CD1c-positive myeloid dendritic cell (primary cell): ENCODE results near the gene SMPDL3A.

Source experiments
- DNase-seq: peaks from one replicate; pipeline ENCODE4 v3.0.0-alpha.2; 2016; ENCODE audit errors: extremely low spot score

Gene SMPDL3A

DNA sequence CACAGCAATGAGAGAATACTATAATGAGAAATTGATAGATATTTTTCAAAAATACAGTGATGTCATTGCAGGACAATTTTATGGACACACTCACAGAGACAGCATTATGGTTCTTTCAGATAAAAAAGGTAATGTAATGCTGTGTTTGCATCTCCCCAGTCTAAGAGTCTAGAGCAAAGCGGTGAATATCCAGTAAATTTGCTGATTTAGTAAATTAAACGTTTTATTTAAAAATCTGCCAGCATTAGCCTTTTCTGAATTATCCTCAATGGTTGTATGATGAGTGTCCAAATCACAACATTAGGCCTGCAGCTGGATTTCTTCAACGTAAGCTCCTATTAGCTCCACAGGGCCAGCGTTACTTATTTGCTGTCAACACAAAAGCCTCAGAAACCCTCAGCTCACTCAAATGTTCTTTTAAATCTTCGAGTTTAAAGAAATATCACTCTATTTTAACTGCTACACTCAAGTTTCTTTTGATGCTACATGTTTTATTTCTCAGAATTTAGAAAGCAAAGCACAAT, 16.0 kb downstream of the SMPDL3A start:
- no peak for DNase-seq

- no peak for DNase-seq
Observed at GRCh38 chr6:122806291-122806690, 17.2 kb downstream of the SMPDL3A start.

DNA sequence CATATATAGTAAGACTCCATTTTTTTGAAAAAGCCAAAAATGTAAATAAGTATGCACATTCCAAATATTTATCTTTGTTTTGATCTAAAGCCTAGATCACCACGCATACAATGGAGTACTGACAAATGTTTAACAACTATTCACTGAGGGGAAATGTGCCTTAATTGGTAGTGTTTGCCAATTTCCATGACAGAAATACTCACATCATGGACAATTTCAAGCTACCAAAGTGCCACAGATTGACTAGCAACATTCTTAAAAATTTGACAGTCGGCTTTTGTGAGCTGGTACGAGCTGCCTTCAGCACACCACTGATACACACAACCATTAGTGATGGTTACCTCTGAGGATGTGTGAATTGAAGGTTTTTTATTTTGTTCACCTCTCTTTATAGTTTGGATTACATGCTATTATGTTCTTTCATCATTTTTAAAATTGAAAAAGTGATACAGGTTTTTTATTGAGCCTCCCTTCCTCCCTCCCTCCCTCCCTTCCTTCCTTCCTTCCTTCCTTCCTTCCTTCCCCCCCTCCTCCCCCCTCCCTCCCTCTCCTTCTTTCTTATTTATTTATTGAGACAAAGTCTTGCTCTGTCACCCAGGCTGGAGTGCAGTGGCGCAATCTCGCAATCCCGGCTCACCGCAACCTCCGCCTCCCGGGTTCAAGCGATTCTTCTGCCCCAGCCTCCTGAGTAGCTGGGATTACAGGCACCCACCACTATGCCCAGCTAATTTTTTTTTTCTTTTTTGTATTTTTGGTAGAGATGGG, 19.2 kb downstream of the SMPDL3A start:
- no peak for DNase-seq

DNA sequence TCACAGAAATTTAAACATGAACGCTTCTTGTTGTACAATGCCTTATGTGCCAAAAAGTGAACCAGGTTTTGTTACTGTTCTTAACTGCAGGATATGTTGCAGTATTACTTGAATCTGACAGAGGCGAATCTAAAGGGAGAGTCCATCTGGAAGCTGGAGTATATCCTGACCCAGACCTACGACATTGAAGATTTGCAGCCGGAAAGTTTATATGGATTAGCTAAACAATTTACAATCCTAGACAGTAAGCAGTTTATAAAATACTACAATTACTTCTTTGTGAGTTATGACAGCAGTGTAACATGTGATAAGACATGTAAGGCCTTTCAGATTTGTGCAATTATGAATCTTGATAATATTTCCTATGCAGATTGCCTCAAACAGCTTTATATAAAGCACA, 19.9 kb downstream of the SMPDL3A start:
- no peak for DNase-seq

DNA sequence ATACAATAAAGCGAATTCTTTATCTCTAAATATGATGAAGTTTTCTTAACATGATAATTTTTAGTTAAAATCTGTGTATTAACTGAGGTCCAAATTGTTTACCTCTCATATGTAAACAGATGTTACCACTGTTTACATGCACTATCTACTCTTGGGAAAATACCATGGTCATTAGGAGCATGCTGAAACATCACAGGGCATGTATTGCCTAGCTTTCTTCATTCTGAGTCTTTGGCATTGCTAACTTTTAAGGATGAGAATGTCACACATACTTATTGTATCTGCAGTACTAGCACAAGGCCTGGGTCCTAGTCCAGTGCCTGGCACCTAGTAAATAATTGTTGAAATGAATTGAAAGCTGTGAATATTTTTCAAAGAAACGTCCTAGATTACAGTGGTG, 20.6 kb downstream of the SMPDL3A start:
- DNase-seq = no peak

- no peak for DNase-seq
Observed at GRCh38 chr6:122810189-122810588, 21.1 kb downstream of the SMPDL3A start.

- no peak for DNase-seq
Observed at GRCh38 chr6:122817358-122817757, 28.3 kb downstream of the SMPDL3A start.

DNA sequence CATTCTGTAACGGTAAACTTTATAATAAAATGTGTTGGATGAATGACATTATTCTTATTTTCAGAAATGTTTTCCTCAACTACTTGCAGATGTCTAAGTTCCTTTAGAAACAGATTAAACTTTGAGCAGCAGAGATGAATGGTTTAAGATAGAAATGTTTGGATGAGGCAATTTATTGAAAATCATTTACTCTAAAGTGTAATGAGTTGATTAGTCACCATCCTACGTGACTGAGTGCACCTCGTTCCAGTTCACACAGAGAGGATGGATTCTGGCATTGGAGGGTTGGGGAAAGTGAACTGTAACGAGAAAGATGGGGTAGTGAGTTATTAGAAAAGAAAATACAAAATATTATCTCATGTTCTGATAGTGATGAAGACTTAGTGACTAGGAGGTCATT, 28.7 kb downstream of the SMPDL3A start:
- no peak for DNase-seq

DNA sequence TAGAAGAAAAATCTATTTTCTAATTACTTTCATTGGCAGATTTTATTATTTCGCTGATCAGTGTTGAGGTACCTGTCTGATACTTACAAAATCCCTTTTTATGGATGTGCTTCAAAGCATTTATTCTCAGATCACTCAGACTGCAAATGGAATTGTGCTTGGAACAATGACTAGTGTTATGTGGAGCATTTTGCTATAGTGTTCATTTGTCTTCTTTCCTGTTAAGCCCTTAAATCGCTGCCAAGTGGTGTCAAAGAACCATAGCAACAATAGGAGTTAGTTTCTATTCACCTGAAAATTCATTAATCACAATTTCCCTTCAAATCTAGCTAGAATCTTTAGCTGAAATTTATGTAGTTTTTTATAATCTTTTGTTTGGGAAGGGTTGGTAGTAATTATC, 29.8 kb downstream of the SMPDL3A start:
- no peak for DNase-seq

- no peak for DNase-seq
Observed at GRCh38 chr6:122821095-122821494, 32.0 kb downstream of the SMPDL3A start.

DNA sequence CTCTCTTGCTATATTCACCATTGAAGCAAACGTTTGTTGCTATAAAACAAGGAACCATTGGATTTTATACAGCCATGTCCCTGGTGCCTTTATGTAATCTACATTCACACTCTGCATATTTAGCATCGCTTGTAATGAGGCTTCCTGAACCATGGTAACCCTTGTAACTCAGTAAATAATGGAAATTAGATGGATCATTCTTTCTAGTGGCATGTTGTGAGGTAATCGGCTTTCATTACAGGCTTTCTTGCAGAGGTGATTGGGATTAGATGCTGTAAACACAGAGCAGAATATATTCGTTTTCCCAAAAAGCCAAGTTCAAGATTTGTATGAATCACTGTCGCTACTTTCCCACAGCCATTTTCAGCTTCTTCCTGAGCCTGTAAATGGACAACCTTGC, 36.1 kb downstream of the SMPDL3A start:
- DNase-seq = no peak

GRCh38 chr6:122829456-122829855, 40.4 kb downstream of the SMPDL3A start:
- no peak for DNase-seq

DNA sequence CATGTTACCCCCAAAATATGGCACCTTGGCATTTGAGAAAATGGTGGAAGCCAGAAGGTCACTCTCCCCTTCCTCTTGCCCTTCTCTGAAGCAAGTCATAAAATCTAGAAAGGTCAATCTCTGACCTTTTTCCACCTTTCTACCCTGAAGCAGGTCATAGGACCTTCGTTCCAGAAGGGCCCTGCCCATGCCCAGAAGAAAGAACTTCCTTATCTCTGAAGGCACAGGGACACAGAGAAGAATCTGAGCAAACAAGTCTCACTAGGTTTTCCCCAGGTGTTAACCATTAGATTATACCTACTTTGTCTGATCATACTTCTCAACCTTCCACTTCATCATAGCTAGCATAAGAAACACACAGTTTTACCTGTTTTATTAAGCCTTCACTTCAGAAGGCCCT, 42.5 kb downstream of the SMPDL3A start:
- DNase-seq = no peak

DNA sequence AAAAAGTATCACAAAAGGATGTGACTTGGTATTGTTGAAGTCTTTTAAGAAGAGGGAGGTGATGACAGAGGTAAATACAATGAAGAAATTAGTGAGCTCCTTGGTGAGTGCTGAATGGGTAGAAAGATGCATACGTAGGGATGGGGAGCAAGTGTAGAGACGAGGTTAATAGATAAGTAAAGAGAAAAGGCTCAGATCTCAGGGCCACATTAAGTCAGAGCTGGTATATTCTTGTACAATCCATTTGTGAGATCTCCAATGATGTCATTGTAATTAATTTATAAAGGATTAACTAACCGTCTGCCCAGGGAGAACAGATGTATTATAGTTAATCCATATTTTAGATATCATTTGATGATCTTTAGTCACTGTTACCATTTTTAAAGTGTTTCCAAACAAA, 43.4 kb downstream of the SMPDL3A start:
- DNase-seq = no peak

- no peak for DNase-seq
Observed at GRCh38 chr6:122833021-122833491, 44.0 kb downstream of the SMPDL3A start.

- no peak for DNase-seq
Observed at GRCh38 chr6:122838060-122838780, 49.2 kb downstream of the SMPDL3A start.

DNA sequence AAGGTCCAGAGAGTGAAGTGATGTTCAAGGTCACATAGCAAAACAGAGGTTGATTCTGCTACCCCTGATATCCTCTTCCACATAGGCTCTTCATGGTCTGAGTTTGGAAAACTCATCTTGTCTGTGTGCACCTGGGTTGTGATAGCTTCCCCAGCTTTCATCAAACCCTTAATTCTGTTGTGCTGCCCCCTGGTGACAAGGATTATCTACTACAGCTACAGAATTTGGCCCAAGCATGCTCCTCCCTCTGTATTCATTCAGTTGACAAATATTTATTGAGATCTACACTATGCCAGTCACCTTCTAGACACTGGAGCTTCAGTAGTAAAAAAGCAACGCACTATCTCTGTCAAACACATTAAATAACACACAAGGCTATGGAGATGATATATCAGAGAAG, 50.4 kb downstream of the SMPDL3A start:
- peak; percentile 78 for DNase-seq

DNA sequence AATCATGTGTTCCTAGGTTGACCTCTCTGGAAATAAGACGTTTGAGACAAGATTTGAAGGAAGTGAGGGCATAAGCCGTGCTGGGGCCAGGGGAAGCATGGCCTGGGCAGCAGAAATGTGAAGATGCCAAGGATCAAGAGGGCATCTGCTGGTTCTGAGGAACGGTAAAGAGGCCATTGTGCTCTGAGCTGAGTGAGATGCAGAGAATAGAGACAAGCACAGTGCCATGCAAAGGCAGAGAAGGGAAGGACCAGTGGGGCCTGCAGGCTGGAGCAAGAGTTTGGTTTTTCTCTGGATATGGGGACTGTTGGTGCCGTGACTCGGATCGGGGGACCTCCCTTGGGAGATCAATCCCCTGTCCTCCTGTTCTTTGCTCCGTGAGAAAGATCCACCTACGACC, 50.8 kb downstream of the SMPDL3A start:
- no peak for DNase-seq

- no peak for DNase-seq
Observed at GRCh38 chr6:122845464-122845863, 56.4 kb downstream of the SMPDL3A start.

DNA sequence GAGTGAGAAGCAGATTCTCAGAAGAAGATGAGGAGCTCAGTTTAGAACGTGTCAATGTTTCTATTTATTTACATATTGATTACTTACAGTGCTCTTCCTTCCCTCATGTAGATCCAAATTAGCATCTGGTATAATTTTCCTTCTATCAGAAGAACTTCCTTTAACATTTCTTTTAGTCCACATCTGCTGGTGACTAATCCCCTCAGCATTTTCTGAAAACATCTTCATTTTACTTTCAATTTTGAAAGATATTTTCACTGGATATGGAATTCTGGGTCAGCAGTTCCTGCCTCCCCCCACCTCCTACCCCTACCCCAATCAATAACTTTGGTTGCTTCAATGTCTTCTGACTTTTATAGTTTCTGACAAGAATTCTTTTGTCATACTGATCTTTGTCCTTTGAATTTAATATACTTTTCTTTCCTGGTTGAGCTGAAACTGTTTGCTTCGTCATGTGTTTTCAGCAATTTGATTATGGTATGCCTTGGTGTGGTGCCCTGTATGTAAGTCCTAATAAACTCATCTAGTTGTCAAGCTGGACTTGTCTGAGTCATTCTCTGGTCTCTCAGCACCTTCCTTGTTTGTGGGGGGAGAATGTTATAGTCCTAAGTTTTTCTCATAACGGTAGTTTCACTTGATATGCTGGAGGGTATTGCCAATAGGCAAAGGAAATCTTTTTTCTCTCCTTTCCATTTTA, 57.0 kb downstream of the SMPDL3A start:
- no peak for DNase-seq

DNA sequence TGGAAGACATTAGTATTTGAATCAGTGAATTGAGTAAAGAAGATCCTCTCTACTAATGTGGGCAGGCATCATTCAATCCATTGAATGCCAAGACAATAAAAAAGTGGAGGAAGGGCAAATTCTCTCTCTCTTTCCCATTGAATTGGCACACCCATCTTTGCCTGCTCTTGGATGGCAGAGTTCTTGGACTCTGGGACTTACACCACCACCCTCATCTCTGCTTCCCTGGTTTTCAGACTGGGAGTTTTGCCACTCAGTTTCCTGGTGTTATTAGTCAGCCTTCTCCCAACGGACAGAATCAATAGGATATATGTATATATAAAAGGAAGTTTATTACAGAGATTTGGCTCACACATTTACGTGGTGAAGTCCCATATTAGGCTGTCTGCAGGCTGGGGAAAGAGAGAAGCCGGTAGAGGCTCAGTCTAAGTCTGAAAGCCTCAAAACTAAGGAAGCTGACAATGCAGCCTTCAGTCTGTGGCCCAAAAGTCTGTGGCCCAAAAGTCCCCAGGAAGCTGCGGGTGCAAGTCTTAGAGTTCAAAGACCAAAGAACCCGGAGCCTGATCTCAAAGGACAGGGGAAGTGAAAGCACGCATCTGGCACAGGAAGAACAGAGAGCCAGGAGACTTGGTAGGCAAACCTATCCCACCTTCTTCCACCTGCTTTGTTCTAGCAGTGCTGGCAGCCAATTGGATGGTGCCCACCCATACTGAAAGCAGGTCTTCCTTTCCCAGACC, 64.4 kb downstream of the SMPDL3A start:
- DNase-seq = no peak
